Globus pallidus (tissue), 1 donor: ENCODE results near the gene SFSWAP.

ENCODE experiments used
- DNase-seq: peaks from one replicate; pipeline ENCODE4 v3.0.0-alpha.2; 2015; ENCODE audit warnings: low spot score

Gene SFSWAP

GRCh38 chr12:131816495-131816894 is 105.6 kb downstream of the SFSWAP start:
- no peak for DNase-seq

GRCh38 chr12:131817241-131817640 is 106.4 kb downstream of the SFSWAP start:
- DNase-seq = no peak

- DNase-seq = no peak
Measured at GRCh38 chr12:131818821-131819585, 108.1 kb downstream of the SFSWAP start.

- DNase-seq = no peak
Measured at GRCh38 chr12:131824450-131824849, 113.6 kb downstream of the SFSWAP start.

GRCh38 chr12:131825146-131825892 is 114.4 kb downstream of the SFSWAP start:
- DNase-seq = peak; percentile 48

GRCh38 chr12:131826097-131826928 is 115.4 kb downstream of the SFSWAP start:
- no peak for DNase-seq

GRCh38 chr12:131827961-131828534 is 117.2 kb downstream of the SFSWAP start, which contains the start of gene MMP17:
Gene MMP17 (plus strand): TSS chr12:131828393. CDS start chr12:131828495, 102 bp downstream.
- peak; percentile 10 for DNase-seq

GRCh38 chr12:131828671-131829355 is 117.9 kb downstream of the SFSWAP start:
- no peak for DNase-seq

GRCh38 chr12:131829356-131829747 is 118.5 kb downstream of the SFSWAP start:
- peak; percentile 14 for DNase-seq

- DNase-seq = peak; percentile 5
Measured at GRCh38 chr12:131829791-131830334, 119.0 kb downstream of the SFSWAP start.

- DNase-seq = peak; percentile 79
Measured at GRCh38 chr12:131830335-131830913, 119.5 kb downstream of the SFSWAP start.

- no peak for DNase-seq
Measured at GRCh38 chr12:131830914-131831571, 120.2 kb downstream of the SFSWAP start.

- peak; percentile 51 for DNase-seq
Measured at GRCh38 chr12:131831635-131832041, 120.7 kb downstream of the SFSWAP start.

GRCh38 chr12:131832321-131833231 is 121.7 kb downstream of the SFSWAP start:
- DNase-seq = peak; percentile 42

- no peak for DNase-seq
Measured at GRCh38 chr12:131833288-131833895, 122.5 kb downstream of the SFSWAP start.

GRCh38 chr12:131833896-131834641 is 123.2 kb downstream of the SFSWAP start:
- DNase-seq = no peak

GRCh38 chr12:131834798-131835615 is 124.1 kb downstream of the SFSWAP start:
- DNase-seq = no peak
